ENCODE measurements around the gene KLHL29.

DNA sequence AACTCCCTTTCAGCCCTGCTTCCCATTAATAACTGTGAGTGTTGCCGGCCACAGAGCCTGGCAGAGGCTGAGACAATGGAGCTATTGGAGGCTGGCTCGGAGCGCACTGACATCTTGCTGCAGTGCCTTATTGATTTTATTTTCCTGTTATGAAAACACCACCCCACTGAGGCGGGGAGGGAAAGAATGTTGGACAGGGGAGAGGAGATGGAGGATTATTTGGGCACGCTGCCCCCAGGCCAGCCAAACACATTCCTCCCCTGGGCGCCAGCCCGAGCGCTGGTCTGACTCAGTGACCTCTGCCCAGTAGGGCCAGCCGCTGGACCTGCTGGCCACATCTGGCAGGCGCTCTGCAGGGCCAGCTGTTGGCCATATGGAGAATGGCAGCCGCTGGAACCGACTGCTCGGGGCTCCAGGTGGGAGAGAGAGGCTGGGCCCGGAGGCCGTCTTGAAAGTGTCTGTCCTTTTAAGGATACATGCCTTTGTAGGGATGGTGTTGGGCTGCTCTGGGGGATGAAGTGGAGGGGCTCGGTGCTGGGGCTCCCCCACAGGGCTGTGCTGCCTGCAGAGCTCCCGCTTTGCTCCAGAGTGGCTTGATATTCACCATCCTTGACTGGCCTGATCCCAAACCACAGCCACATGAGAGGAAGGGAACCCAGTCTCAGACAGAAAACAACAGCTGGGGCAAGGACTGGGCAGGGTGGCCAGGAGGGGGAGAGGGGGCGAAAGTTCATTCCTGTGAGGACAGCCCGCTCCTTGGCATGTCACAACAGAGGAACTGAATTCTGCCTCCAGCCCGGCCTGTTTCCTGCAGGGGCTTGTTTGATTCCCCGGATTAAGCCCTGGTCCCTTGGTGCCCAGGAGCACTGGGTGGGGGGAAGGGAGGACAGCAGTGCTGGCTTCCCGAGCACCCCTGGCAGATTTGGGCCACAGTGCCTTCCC is 179.0 kb downstream of the KLHL29 start:
- TF ChIP-seq TAF1 (conservative IDR thresholded peaks at IDR 0.05) (no peak), RAD21 (IDR thresholded peaks at IDR 0.05) (no peak), EGR1 (IDR thresholded peaks at IDR 0.05; ENCODE audit: low read depth in 2 of 2) (no peak), HNF4A (conservative IDR thresholded peaks at IDR 0.05) (no peak)
- TF ChIP-seq, protein P1, sequence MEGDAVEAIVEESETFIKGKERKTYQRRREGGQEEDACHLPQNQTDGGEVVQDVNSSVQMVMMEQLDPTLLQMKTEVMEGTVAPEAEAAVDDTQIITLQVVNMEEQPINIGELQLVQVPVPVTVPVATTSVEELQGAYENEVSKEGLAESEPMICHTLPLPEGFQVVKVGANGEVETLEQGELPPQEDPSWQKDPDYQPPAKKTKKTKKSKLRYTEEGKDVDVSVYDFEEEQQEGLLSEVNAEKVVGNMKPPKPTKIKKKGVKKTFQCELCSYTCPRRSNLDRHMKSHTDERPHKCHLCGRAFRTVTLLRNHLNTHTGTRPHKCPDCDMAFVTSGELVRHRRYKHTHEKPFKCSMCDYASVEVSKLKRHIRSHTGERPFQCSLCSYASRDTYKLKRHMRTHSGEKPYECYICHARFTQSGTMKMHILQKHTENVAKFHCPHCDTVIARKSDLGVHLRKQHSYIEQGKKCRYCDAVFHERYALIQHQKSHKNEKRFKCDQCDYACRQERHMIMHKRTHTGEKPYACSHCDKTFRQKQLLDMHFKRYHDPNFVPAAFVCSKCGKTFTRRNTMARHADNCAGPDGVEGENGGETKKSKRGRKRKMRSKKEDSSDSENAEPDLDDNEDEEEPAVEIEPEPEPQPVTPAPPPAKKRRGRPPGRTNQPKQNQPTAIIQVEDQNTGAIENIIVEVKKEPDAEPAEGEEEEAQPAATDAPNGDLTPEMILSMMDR (IDR thresholded peaks at IDR 0.05; ENCODE audit: low read depth, low read length, missing input control): no peak
- TF ChIP-seq, protein P2, sequence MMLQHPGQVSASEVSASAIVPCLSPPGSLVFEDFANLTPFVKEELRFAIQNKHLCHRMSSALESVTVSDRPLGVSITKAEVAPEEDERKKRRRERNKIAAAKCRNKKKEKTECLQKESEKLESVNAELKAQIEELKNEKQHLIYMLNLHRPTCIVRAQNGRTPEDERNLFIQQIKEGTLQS (IDR thresholded peaks at IDR 0.05): no peak
- TF ChIP-seq, protein P3, sequence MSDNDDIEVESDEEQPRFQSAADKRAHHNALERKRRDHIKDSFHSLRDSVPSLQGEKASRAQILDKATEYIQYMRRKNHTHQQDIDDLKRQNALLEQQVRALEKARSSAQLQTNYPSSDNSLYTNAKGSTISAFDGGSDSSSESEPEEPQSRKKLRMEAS (IDR thresholded peaks at IDR 0.05): no peak

All from liver (tissue), 3 donors.